CD4-positive, CD25-positive, alpha-beta regulatory T cell (primary cell): ENCODE results near the gene AP5Z1. TPM values are rescaled to one million over a fixed set of nuclear protein-coding genes. Genes with fewer than 3 reads are reported as not detected.
A peak's percentile ranks its signal among the peaks of the same experiment; 100 is the strongest.

Source experiments
- ATAC-seq, 2 donors: fragments of 150-1000 bp; cut with Tn5 transposase; one replicate each; pipeline ENCODE4 v1.10.0; 2021; ENCODE audit warnings: low read depth in 2 of 2, moderate number of reproducible peaks in 2 of 2, moderate library complexity in 1 of 2
- DNase-seq, 3 donors: peaks; one replicate each; pipeline versions ENCODE4 v3.0.0 to v3.0.0-alpha.2; 2012 to 2022; ENCODE audit warnings: mixed read lengths in 1 of 3
- H3K27ac ChIP-seq: one replicate; pipeline ENCODE4 v1.7.0; 2013; ENCODE audit warnings: mild to moderate bottlenecking, low read length; ENCODE audit not compliant: insufficient read depth, poor library complexity, severe bottlenecking
- H3K27me3 ChIP-seq: one replicate; pipeline ENCODE4 v1.7.0; 2013; ENCODE audit warnings: low read length; ENCODE audit not compliant: control insufficient read depth, insufficient read depth
- H3K36me3 ChIP-seq: one replicate; pipeline ENCODE4 v1.7.0; 2013; ENCODE audit warnings: mild to moderate bottlenecking, low read length, moderate library complexity; ENCODE audit not compliant: control insufficient read depth, insufficient read depth
- H3K4me1 ChIP-seq: 2 replicates; pipeline ENCODE4 v1.7.0; 2013; ENCODE audit warnings: mild to moderate bottlenecking, low read length; ENCODE audit not compliant: insufficient read depth, control insufficient read depth, poor library complexity, severe bottlenecking
- H3K4me3 ChIP-seq: one replicate; pipeline ENCODE4 v1.7.0; 2013; ENCODE audit warnings: low read depth, mild to moderate bottlenecking, low read length, moderate library complexity
- H3K9me3 ChIP-seq, 2 experiments: 1 replicate in 1 of 2; 2 replicates in 1 of 2; pipeline ENCODE4 v1.7.0; 2013; ENCODE audit warnings: low read length in 2 of 2, mild to moderate bottlenecking in 1 of 2, moderate library complexity in 1 of 2; ENCODE audit not compliant: control insufficient read depth in 2 of 2
- H3K27ac Mint-ChIP-seq, 3 donors: one replicate each; pipeline ENCODE4 v1.8.0; 2020 to 2022; ENCODE audit warnings: mild to moderate bottlenecking in 3 of 3, mixed read lengths in 3 of 3, moderate library complexity in 2 of 3
- H3K27me3 Mint-ChIP-seq: one replicate; pipeline ENCODE4 v1.8.0; 2022; ENCODE audit warnings: mild to moderate bottlenecking, mixed read lengths
- H3K36me3 Mint-ChIP-seq: one replicate; pipeline ENCODE4 v1.8.0; 2020; ENCODE audit warnings: mixed read lengths
- H3K4me1 Mint-ChIP-seq, 4 donors: one replicate each; pipeline ENCODE4 v1.8.0; 2020 to 2022; ENCODE audit warnings: mixed read lengths in 4 of 4, mild to moderate bottlenecking in 1 of 4
- H3K4me3 Mint-ChIP-seq, 4 donors: one replicate each; pipeline ENCODE4 v1.8.0; 2020 to 2022; ENCODE audit warnings: mild to moderate bottlenecking in 4 of 4, mixed read lengths in 4 of 4, moderate library complexity in 3 of 4
- H3K9me3 Mint-ChIP-seq, 7 donors: one replicate each; pipeline ENCODE4 v1.8.0; 2020 to 2022; ENCODE audit warnings: mixed read lengths in 7 of 7, mild to moderate bottlenecking in 3 of 7, moderate library complexity in 2 of 7
- polyA plus RNA-seq, 4 donors: library from polyadenylated mRNA; unstranded; fragments of 300-500 nt; fragmentation: Illumina TruSeq; gene quantifications; one replicate each; pipeline ENCODE4 v1.2.3, GENCODE V29; 2021
- total RNA-seq: library from RNA; stranded (reverse); gene quantifications from one replicate; pipeline ENCODE4 v1.2.3, GENCODE V29; 2022

Gene AP5Z1
- total and polyA plus RNA-seq, 5 donors from 2014 or later: 36.3 to 130 (median 47.1) TPM

DNA sequence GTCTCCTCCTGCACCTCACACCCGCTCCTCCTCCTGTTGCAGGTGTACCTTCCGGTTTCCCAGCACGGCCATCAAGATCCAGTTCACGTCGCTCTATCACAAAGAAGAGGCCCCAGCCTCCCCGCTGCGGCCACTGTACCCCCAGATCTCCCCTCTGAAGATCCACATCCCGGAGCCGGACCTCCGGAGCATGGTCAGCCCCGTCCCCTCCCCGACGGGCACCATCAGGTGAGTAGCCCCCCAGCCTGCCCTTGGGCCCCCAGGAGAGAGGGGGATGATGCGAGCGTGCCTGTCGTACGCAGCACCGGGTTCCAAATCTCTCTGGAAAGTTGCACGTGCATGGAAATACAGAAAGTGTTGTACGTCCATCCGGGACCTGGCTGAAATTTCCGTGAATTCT is 34.6 kb upstream of the AP5Z1 start:
- DNase-seq (no peak), ATAC-seq (no peak)
- peaks cover 27 to 76% (median 48%) of the 10 kb centered on the region in 4 donors for H3K4me1 Mint-ChIP-seq
- Histone ChIP-seq H3K4me1 (peaks cover 35% of the 10 kb centered on the region), H3K36me3 (peaks cover 21% of the 10 kb centered on the region), H3K27ac (no peak overlapping the region), H3K4me3 (no peak overlapping the region), H3K27me3 (no peaks in the 10 kb centered on the region), H3K9me3 (no peaks in the 10 kb centered on the region)
- peaks cover 0 to 2% (median 0%) of the 10 kb centered on the region in 7 donors for H3K9me3 Mint-ChIP-seq
- peak overlapping the region in 2 of 4 donors; percentile 41 to 58 for H3K4me3 Mint-ChIP-seq
- H3K27me3 Mint-ChIP-seq: no peaks in the 10 kb centered on the region
- peak overlapping the region in 1 of 3 donors; percentile 41 for H3K27ac Mint-ChIP-seq
- H3K36me3 Mint-ChIP-seq: peaks cover 9% of the 10 kb centered on the region

DNA sequence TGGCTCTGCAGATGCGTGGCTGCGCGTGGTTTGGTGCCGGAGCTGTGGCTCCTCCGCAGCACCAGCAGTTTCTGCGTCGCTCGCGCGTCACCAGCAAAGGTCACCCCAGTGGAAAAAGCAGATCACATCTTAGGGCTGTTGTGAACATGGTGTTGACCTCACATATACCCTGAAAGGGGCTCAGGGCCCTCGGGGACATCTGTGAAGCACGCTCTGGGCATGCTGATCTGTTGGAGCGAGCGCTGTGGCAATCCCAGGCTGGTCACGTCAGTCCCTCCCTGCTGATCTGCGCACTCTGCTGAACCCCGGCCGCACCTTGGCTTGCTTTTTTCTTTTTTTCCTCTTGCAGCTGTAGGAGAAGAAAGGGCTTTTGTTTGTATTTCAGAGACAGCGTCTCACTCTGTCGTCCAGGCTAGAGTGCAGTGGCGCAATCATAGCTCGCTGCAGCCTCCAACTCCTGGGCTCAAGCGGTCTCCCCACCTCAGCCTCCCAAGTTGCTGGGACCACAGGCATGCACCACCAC is 33.3 kb upstream of the AP5Z1 start:
- H3K4me1 Mint-ChIP-seq: peaks cover 31 to 80% (median 52%) of the 10 kb centered on the region in 4 donors
- H3K4me1 ChIP-seq: peaks cover 48% of the 10 kb centered on the region
- H3K27me3 ChIP-seq: no peaks in the 10 kb centered on the region
- DNase-seq: no peak
- H3K27me3 Mint-ChIP-seq: no peaks in the 10 kb centered on the region
- no peak overlapping the region for H3K27ac ChIP-seq
- peaks cover 21% of the 10 kb centered on the region for H3K36me3 ChIP-seq
- H3K9me3 Mint-ChIP-seq: peaks cover 0 to 2% (median 0%) of the 10 kb centered on the region in 7 donors
- H3K36me3 Mint-ChIP-seq: peaks cover 9% of the 10 kb centered on the region
- H3K9me3 ChIP-seq: no peaks in the 10 kb centered on the region
- no peak for ATAC-seq
- H3K4me3 ChIP-seq: no peak overlapping the region
- H3K27ac Mint-ChIP-seq: peak overlapping the region in 2 of 3 donors; percentile 28 to 52
- H3K4me3 Mint-ChIP-seq: peak overlapping the region in 2 of 4 donors; percentile 44 to 61

DNA sequence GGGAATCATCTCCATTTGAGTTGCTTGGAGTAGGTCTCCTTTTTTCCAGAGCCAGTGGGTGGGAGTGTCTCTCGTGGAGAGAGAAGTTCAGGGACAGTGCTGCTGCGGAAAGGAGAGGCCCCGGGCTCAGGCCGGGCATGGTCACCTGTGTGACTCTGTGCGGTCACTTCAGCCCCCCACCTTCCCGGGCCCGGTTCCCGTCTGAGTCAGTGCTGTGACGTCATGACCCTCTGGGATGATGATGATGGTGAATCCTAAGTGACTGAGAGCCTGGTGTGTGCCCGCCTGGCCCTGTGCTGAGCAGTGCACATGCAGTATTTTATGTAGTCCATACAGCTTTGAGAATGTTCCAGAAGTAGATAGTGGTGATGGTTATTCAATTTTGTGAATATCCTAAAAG is 32.6 kb upstream of the AP5Z1 start:
- Mint-ChIP-seq H3K27me3 (no peaks in the 10 kb centered on the region), H3K4me1 (peaks cover 30 to 84% (median 54%) of the 10 kb centered on the region in 4 donors), H3K27ac (peak overlapping the region; percentile 52 to 91 (median 64)), H3K4me3 (peak overlapping the region in 1 of 4 donors; percentile 89), H3K9me3 (peaks cover 0 to 2% (median 0%) of the 10 kb centered on the region in 7 donors), H3K36me3 (peaks cover 10% of the 10 kb centered on the region)
- DNase-seq (no peak), ATAC-seq (no peak)
- Histone ChIP-seq H3K36me3 (peaks cover 21% of the 10 kb centered on the region), H3K4me3 (no peak overlapping the region), H3K9me3 (no peaks in the 10 kb centered on the region), H3K27me3 (no peaks in the 10 kb centered on the region), H3K4me1 (peaks cover 55% of the 10 kb centered on the region), H3K27ac (no peak overlapping the region)

DNA sequence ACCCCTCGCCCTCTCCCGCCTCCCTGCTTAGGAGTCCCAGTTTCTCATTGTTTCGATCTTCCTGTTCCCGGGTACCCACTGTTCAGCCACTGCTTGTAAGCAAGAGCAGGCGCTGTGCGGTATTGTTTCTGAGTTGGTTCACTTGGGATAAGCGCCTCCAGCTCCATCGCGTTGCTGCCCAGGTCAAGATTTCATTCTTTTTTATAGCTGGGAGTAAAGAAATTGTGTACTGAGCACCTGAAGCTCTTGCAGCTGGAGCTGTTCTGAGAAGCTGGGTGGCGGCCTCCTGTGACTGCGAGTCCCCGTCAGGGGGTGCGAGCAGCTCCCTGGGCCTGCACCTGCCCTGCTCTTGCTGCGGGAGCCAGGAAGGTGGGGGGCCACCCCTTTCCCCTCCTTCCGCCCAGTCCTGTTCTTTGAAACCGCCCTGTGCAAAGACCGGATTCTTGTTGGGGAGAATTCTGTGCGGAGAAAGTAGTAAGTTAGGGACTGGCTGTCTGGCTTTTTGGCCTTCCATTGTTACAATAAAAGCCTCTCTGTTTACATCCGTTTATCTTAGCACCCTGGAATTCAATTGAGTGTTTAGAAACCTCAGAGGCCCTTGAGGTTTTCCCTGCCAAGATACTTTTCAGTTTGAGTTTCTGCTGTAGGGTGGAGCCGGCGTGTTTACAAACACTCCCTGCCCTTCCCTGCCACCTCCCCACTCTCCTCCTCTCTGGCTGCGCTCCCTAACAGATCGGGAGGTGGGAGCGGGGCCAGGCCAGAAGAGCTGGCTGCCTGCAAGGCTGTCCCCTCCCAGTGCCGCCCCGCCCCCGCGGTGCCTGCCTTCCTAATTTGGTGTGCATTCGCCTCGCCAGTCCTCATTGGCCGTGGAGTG is 30.8 kb upstream of the AP5Z1 start:
- peaks cover 20% of the 10 kb centered on the region for H3K36me3 Mint-ChIP-seq
- no peaks in the 10 kb centered on the region for H3K27me3 ChIP-seq
- H3K4me3 Mint-ChIP-seq: peak overlapping the region; percentile 85 to 90 (median 88)
- no peaks in the 10 kb centered on the region for H3K27me3 Mint-ChIP-seq
- H3K27ac ChIP-seq: peak overlapping the region; percentile 84
- peaks cover 28 to 83% (median 48%) of the 10 kb centered on the region in 4 donors for H3K4me1 Mint-ChIP-seq
- H3K9me3 ChIP-seq: no peaks in the 10 kb centered on the region
- peaks cover 21% of the 10 kb centered on the region for H3K36me3 ChIP-seq
- peak; percentile 56 to 86 (median 62) for DNase-seq
- peaks cover 0 to 2% (median 0%) of the 10 kb centered on the region in 7 donors for H3K9me3 Mint-ChIP-seq
- H3K27ac Mint-ChIP-seq: peak overlapping the region; percentile 91 to 94 (median 91)
- H3K4me3 ChIP-seq: peak overlapping the region; percentile 60
- peak; percentile 78 for ATAC-seq
- H3K4me1 ChIP-seq: peaks cover 44% of the 10 kb centered on the region

DNA sequence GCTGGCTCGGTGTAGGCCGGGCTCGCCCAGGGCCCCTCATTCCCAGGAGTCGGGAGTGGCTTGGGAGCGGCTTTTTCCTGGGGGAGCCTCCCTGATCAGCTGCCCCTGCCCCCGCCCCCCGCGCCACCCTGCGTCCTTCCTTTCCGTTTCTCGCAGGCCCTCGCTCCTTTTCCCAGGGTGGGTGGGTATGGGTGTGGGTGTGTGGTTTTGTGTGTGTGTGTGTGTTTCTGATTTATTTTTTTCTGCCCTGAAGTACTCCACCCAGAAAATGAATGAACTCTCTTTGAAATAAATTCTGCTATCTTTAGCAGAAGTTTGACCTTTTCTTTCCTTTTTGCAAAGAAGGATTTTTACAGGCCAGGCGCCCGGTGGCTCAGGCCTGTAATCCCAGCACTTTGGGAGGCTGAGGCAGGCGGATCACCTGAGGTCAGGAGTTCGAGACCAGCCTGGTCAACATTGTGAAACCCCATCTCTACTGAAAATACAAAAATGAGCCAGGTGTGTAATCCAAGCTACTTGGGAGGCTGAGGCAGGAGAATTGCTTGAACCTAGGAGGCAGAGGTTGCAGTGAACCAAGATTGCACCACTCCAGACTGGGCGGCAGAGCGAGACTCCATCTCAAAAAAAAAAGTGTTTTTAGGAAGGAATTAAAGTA is 30.0 kb upstream of the AP5Z1 start:
- Histone ChIP-seq H3K36me3 (peaks cover 21% of the 10 kb centered on the region), H3K4me1 (peaks cover 41% of the 10 kb centered on the region), H3K4me3 (peak overlapping the region; percentile 94), H3K27ac (peak overlapping the region; percentile 84), H3K27me3 (no peaks in the 10 kb centered on the region), H3K9me3 (no peaks in the 10 kb centered on the region)
- H3K36me3 Mint-ChIP-seq: peaks cover 20% of the 10 kb centered on the region
- H3K9me3 Mint-ChIP-seq: no peaks in the 10 kb centered on the region
- H3K4me1 Mint-ChIP-seq: peaks cover 25 to 79% (median 44%) of the 10 kb centered on the region in 4 donors
- H3K27ac Mint-ChIP-seq: peak overlapping the region; percentile 91 to 94 (median 91)
- ATAC-seq (peak; percentile 16 to 18), DNase-seq (peak in 1 of 3 donors; percentile 77)
- H3K27me3 Mint-ChIP-seq: no peaks in the 10 kb centered on the region
- H3K4me3 Mint-ChIP-seq: peak overlapping the region; percentile 85 to 90 (median 88)

DNA sequence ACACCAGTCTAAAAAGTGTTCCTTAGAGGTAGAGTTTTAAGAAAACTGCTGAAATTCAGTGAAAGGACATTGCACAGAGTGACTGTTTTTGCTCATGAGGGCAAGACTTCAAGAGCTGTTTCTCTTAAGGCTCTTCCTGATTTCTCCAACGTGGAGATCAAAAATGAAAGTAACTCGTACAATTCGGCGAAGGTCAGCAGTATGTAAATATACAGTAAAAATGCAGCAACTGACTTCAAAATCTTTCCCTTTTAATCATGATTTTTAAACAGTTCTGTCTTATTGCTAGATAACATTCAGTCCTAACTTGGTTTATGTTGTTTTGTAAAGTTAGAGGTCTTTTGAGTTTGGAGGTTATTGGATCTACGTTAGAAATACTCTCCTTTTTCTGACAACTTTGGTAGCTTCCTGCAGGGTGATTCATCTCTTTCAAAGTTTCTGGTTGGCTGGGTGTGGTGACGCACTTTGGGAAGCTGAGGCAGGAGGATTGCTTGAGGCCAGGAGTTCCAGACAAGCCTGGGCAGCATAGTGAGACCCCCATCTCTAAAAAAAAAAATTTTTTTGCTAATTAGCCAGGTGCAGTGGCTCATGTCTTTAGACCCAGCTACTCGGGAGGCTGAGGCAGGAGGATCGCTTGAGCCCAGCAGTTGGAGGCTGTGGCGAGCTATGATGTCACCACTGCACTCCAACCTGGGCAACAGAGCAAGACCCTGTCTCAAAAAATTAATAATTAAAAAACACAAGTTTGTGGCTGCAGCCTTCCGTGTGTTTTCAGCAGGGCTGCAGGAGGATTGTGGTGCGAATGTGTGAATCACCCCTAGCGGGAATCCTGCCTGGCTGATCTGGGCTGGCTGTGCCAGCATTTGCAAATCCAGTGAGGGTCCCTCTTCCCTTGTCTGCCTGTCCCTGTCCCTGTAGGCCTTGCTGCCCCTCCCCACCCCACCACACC is 29.2 kb upstream of the AP5Z1 start:
- H3K4me1 ChIP-seq: peaks cover 41% of the 10 kb centered on the region
- no peak for ATAC-seq

More for the DNA sequence above, 29.2 kb upstream of the AP5Z1 start:
- Histone ChIP-seq H3K27me3 (no peaks in the 10 kb centered on the region), H3K4me3 (peak overlapping the region; percentile 94), H3K27ac (peak overlapping the region; percentile 84), H3K36me3 (peaks cover 18% of the 10 kb centered on the region), H3K9me3 (no peaks in the 10 kb centered on the region)
- H3K9me3 Mint-ChIP-seq: no peaks in the 10 kb centered on the region
- H3K36me3 Mint-ChIP-seq: peaks cover 20% of the 10 kb centered on the region
- peaks cover 25 to 74% (median 44%) of the 10 kb centered on the region in 4 donors for H3K4me1 Mint-ChIP-seq
- DNase-seq: peak in 2 of 3 donors; percentile 13 to 81
- peak overlapping the region; percentile 91 to 94 (median 91) for H3K27ac Mint-ChIP-seq
- peak overlapping the region; percentile 85 to 90 (median 88) for H3K4me3 Mint-ChIP-seq
- no peaks in the 10 kb centered on the region for H3K27me3 Mint-ChIP-seq
